H1 (cell line): ENCODE measurements around the gene TLK1. TPM values are rescaled to one million over a fixed set of nuclear protein-coding genes. Genes with fewer than 3 reads are reported as not detected.

ENCODE experiments used
- CTCF ChIA-PET: fragments of 300-600 bp; sonication (Branson Sonifier 250); formaldehyde crosslinking; loops from one replicate; lab custom pipeline; 2021; ENCODE audit not compliant: partially characterized antibody; lab: Charles Lee
- POLR2A ChIA-PET: fragments of 300-600 bp; sonication (Branson Sonifier 250); formaldehyde crosslinking; loops from one replicate; lab custom pipeline; 2021; ENCODE audit warnings: inconsistent platforms; ENCODE audit not compliant: partially characterized antibody; lab: Charles Lee
- DNase-seq, 2 experiments: peaks; one replicate each; pipeline versions ENCODE4 v3.0.0 to v3.0.0-alpha.2; 2010 to 2022; ENCODE audit warnings: low spot score in 2 of 2, low read depth in 1 of 2, mixed read lengths in 1 of 2
- FAIRE-seq: peaks from 2 replicates; lab custom pipeline; 2011; peaks lifted over from hg19 to GRCh38; lab: Jason Lieb, UNC
- H2AFZ ChIP-seq: 2 replicates; pipeline ENCODE4 v1.8.1; 2012; ENCODE audit warnings: low read length, inconsistent platforms
- H2AK5ac ChIP-seq: 2 replicates; pipeline ENCODE4 v1.6.1; 2013; ENCODE audit warnings: low read depth, low read length
- H2BK120ac ChIP-seq: replicated peaks from 2 replicates; pipeline ENCODE3; 2013; ENCODE audit warnings: low read depth, low read length, inconsistent platforms
- H2BK12ac ChIP-seq: 2 replicates; pipeline ENCODE4 v1.6.1; 2013; ENCODE audit warnings: low read depth, low read length
- H2BK15ac ChIP-seq: 2 replicates; pipeline ENCODE4 v1.6.1; 2013; ENCODE audit warnings: low read length
- H2BK20ac ChIP-seq: 2 replicates; pipeline ENCODE4 v1.6.1; 2013; ENCODE audit warnings: low read length
- H2BK5ac ChIP-seq: 2 replicates; pipeline ENCODE4 v1.6.1; 2013; ENCODE audit warnings: low read depth, low read length
- H3K14ac ChIP-seq: 2 replicates; pipeline ENCODE4 v1.6.1; 2013; ENCODE audit warnings: inconsistent platforms; ENCODE audit not compliant: insufficient read length
- H3K18ac ChIP-seq: 2 replicates; pipeline ENCODE4 v1.6.1; 2013; ENCODE audit warnings: low read length; ENCODE audit errors: extremely low read depth
- H3K23ac ChIP-seq: 2 replicates; pipeline ENCODE4 v1.6.1; 2013; ENCODE audit warnings: inconsistent platforms; ENCODE audit not compliant: insufficient read length
- H3K23me2 ChIP-seq: 2 replicates; pipeline ENCODE4 v1.6.1; 2013; ENCODE audit warnings: low read depth, low read length
- H3K27ac ChIP-seq: 2 replicates; pipeline ENCODE4 v1.6.1; 2011; ENCODE audit warnings: low read depth, low read length, inconsistent platforms
- H3K27me3 ChIP-seq, 4 experiments: replicated peaks in 1 of 4; 1 replicate in 1 of 4; 2 replicates in 3 of 4; pipeline versions ENCODE4 v1.6.1 to v1.8.1; 2011 to 2013; ENCODE audit warnings: low read length in 3 of 4, mild to moderate bottlenecking in 3 of 4, inconsistent platforms in 2 of 4, mixed read lengths in 2 of 4, moderate library complexity in 1 of 4; ENCODE audit not compliant: control insufficient read depth in 3 of 4, insufficient read depth in 3 of 4; ENCODE audit errors: extremely low read depth in 1 of 4
- H3K36me3 ChIP-seq, 4 experiments: 2 replicates each; pipeline versions ENCODE4 v1.6.1 to v1.8.1; 2011 to 2013; ENCODE audit warnings: mild to moderate bottlenecking in 4 of 4, low read length in 3 of 4, moderate library complexity in 2 of 4, control low read depth in 1 of 4, inconsistent platforms in 1 of 4; ENCODE audit not compliant: insufficient read depth in 4 of 4, control insufficient read depth in 2 of 4
- H3K4ac ChIP-seq: replicated peaks from 2 replicates; pipeline ENCODE3; 2013; ENCODE audit warnings: low read length, low read depth, mixed read lengths, inconsistent platforms; ENCODE audit not compliant: insufficient read length
- H3K4me1 ChIP-seq, 4 experiments: replicated peaks in 1 of 4; 1 replicate in 1 of 4; 2 replicates in 3 of 4; pipeline versions ENCODE4 v1.6.1 to v1.8.1; 2011 to 2013; ENCODE audit warnings: low read length in 3 of 4, inconsistent platforms in 2 of 4, mixed read lengths in 1 of 4; ENCODE audit not compliant: insufficient read depth in 4 of 4, control insufficient read depth in 3 of 4
- H3K4me2 ChIP-seq, 2 experiments: 2 replicates each; pipeline versions ENCODE4 v1.6.1 to v1.8.1; 2011 to 2013; ENCODE audit warnings: low read depth in 2 of 2, low read length in 2 of 2, control low read depth in 1 of 2, inconsistent platforms in 1 of 2, mild to moderate bottlenecking in 1 of 2; ENCODE audit not compliant: insufficient read depth in 1 of 2
- H3K4me3 ChIP-seq, 4 experiments: fragments of 200-600, 300-600 bp in 1 of 4; sonication (generic), shearing (Covaris generic), sonication (Bioruptor Twin) in 1 of 4; 2 replicates each; pipeline versions ENCODE4 v1.5.1 to v1.8.1; 2011 to 2016; ENCODE audit warnings: low read length in 4 of 4, low read depth in 3 of 4, control low read depth in 2 of 4, inconsistent platforms in 2 of 4, mild to moderate bottlenecking in 2 of 4, mixed read lengths in 1 of 4, moderate library complexity in 1 of 4; ENCODE audit not compliant: insufficient read depth in 2 of 4; ENCODE audit errors: extremely low read depth in 1 of 4
- H3K56ac ChIP-seq: replicated peaks from 2 replicates; pipeline ENCODE3; 2013; ENCODE audit warnings: low read depth, mild to moderate bottlenecking, mixed read lengths, low read length, inconsistent platforms; ENCODE audit not compliant: insufficient read length
- H3K79me1 ChIP-seq: 2 replicates; pipeline ENCODE4 v1.6.1; 2013; ENCODE audit warnings: low read depth, low read length, control low read depth
- H3K79me2 ChIP-seq, 2 experiments: 2 replicates each; pipeline versions ENCODE4 v1.6.1 to v1.8.1; 2012 to 2013; ENCODE audit warnings: low read length in 2 of 2, mild to moderate bottlenecking in 2 of 2, inconsistent platforms in 1 of 2; ENCODE audit not compliant: insufficient read depth in 2 of 2, control insufficient read depth in 1 of 2
- H3K9ac ChIP-seq, 4 experiments: replicated peaks in 1 of 4; 1 replicate in 1 of 4; 2 replicates in 3 of 4; pipeline versions ENCODE4 v1.6.1 to v1.8.1; 2011 to 2013; ENCODE audit warnings: low read depth in 3 of 4, low read length in 3 of 4, control low read depth in 2 of 4, mild to moderate bottlenecking in 2 of 4, moderate library complexity in 2 of 4, inconsistent platforms in 1 of 4; ENCODE audit errors: extremely low read depth in 1 of 4
- H3K9me3 ChIP-seq, 2 experiments: 2 replicates each; pipeline versions ENCODE4 v1.6.1 to v1.8.1; 2012 to 2013; ENCODE audit warnings: mild to moderate bottlenecking in 2 of 2, moderate library complexity in 2 of 2, control low read depth in 1 of 2, inconsistent platforms in 1 of 2, low read depth in 1 of 2, low read length in 1 of 2, mixed read lengths in 1 of 2; ENCODE audit not compliant: insufficient read depth in 2 of 2
- H4K20me1 ChIP-seq, 2 experiments: replicated peaks in 1 of 2; 2 replicates each; pipeline versions ENCODE3 to v1.8.1; 2011 to 2013; ENCODE audit warnings: inconsistent platforms in 2 of 2, low read length in 2 of 2, mild to moderate bottlenecking in 1 of 2; ENCODE audit not compliant: insufficient read depth in 2 of 2, control insufficient read depth in 1 of 2
- H4K5ac ChIP-seq: 2 replicates; pipeline ENCODE4 v1.6.1; 2013; ENCODE audit warnings: low read length, low read depth, mixed read lengths, inconsistent platforms; ENCODE audit not compliant: insufficient read length
- H4K8ac ChIP-seq: 2 replicates; pipeline ENCODE4 v1.8.0; 2013; ENCODE audit warnings: mild to moderate bottlenecking, moderate library complexity, low read length, inconsistent platforms; ENCODE audit not compliant: insufficient read depth; ENCODE audit errors: extremely low read depth
- H4K91ac ChIP-seq: replicated peaks from 2 replicates; pipeline ENCODE3; 2013; ENCODE audit warnings: low read length, mixed read lengths, inconsistent platforms; ENCODE audit not compliant: insufficient read length
- E2F6 ChIP-seq: IDR thresholded peaks from 2 replicates; pipeline ENCODE4 v1.6.1; 2012; ENCODE audit warnings: inconsistent platforms
- EP300 ChIP-seq, 2 experiments: IDR thresholded peaks; 1 replicate in 1 of 2; 2 replicates in 1 of 2; pipeline ENCODE4 v1.6.1; 2011 to 2012; ENCODE audit warnings: low read depth in 2 of 2, low read length in 2 of 2, mild to moderate bottlenecking in 2 of 2, borderline replicate concordance in 1 of 2, inconsistent platforms in 1 of 2, moderate library complexity in 1 of 2
- NANOG ChIP-seq: IDR thresholded peaks from 2 replicates; pipeline ENCODE4 v1.6.1; 2011; ENCODE audit warnings: low read length, low read depth, mild to moderate bottlenecking, inconsistent platforms; ENCODE audit not compliant: insufficient read depth, poor library complexity, severe bottlenecking
- SAP30 ChIP-seq: fragments of 300-600 bp; sonication (generic); IDR thresholded peaks from 2 replicates; pipeline ENCODE4 v1.7.1; 2012; ENCODE audit warnings: low read length, moderate library complexity, mild to moderate bottlenecking, inconsistent platforms; ENCODE audit not compliant: insufficient read depth, insufficient replicate concordance
- SIN3A ChIP-seq, 2 experiments: IDR thresholded peaks in 1 of 2; conservative IDR thresholded peaks in 1 of 2; 2 replicates each; pipeline ENCODE4 v1.6.1; 2011 to 2012; ENCODE audit warnings: low read length in 2 of 2, improper control_type of control experiment in 1 of 2, low read depth in 1 of 2, mild to moderate bottlenecking in 1 of 2
- SP1 ChIP-seq: IDR thresholded peaks from 2 replicates; pipeline ENCODE4 v1.6.1; 2011; ENCODE audit warnings: low read depth, low read length
- TBP ChIP-seq: IDR thresholded peaks from 2 replicates; pipeline ENCODE4 v1.6.1; 2011; ENCODE audit warnings: low read depth, low read length, improper control_type of control experiment
- ZNF274 ChIP-seq: IDR thresholded peaks from 2 replicates; pipeline ENCODE4 v1.7.0; 2012; ENCODE audit warnings: low read length, borderline replicate concordance; ENCODE audit errors: extremely low read depth
- WGBS, 2 experiments: shearing (Covaris generic) in 1 of 2; methylation state at CpG; one replicate each; pipeline versions ENCODE4 v1.1.6 to v1.1.7; 2013 to 2015; ENCODE audit warnings: low lambda C conversion rate in 2 of 2, mixed read lengths in 2 of 2, inconsistent platforms in 1 of 2, low coverage in 1 of 2, missing lambda C conversion rate in 1 of 2; ENCODE audit not compliant: insufficient replicate concordance in 2 of 2, insufficient coverage in 1 of 2, insufficient read length in 1 of 2; ENCODE audit errors: extremely low coverage in 1 of 2, missing lambda C conversion rate in 1 of 2; 5-methylcytosine and 5-hydroxymethylcytosine counted together
- polyA plus RNA-seq, 7 experiments: library from polyadenylated mRNA; depleted of rRNA in 3 of 7; stranded (reverse) in 5 of 7; unstranded in 2 of 7; fragments of >200 nt in 5 of 7; fragments of 200-250 nt in 2 of 7; gene quantifications; 1 replicate in 5 of 7; 2 replicates in 1 of 7; 4 replicates in 1 of 7; pipeline versions ENCODE4 v1.2.1 to v1.2.3, GENCODE V29; 2011 to 2013; ENCODE audit warnings: missing spikeins in 2 of 7, mixed read lengths in 2 of 7
- total RNA-seq: library from RNA; stranded (reverse); fragmentation: NEBNext Ultra II Directional; extraction: Animal tissue kit (Norgen Biotek cat#: 25700); gene quantifications from 2 replicates; pipeline ENCODE4 v1.2.1, GENCODE V29; 2021

TLK1 gene
- total and polyA plus RNA-seq, 2 of the 8 experiments (the other 6 are each of a cell fraction or from before 2014, with no cell fraction given): 11.2 to 102 TPM

- Histone ChIP-seq H3K4me1 (peaks cover 0 to 3% (median 0%) of the 10 kb centered on the region in 4 experiments; a peak in 1 of 7 replicates), H3K9me3 (no peaks in the 10 kb centered on the region), H3K4ac (no peak overlapping the region), H4K8ac (no peak overlapping the region), H3K79me2 (peaks cover 7 to 97% of the 10 kb centered on the region in 2 experiments), H3K4me3 (no peak overlapping the region), H4K20me1 (peaks cover 0 to 2% of the 10 kb centered on the region in 2 experiments), H3K27me3 (no peaks in the 10 kb centered on the region), H3K23ac (no peak overlapping the region)
- 84% methylated on average over 4 of the region's 4 CpGs; no CpG with 5 or more reads in 1 of the 2 experiments for WGBS, 2 experiments
- TF ChIP-seq SIN3A (conservative IDR thresholded peaks at IDR 0.05 in 1 of 2, IDR thresholded peaks at IDR 0.05 in 1 of 2; ENCODE audit: low read depth in 1 of 2, low read length in 2 of 2) (no peak), TBP (no peak), SP1 (no peak), EP300 (IDR thresholded peaks at IDR 0.05; ENCODE audit: borderline replicate concordance in 1 of 2, low read depth in 2 of 2, low read length in 2 of 2) (no peak), ZNF274 (no peak), NANOG (no peak), SAP30 (no peak), E2F6 (no peak)
- TF ChIP-seq, all 59 proteins: peak for 0
- DNase-seq (no peak), FAIRE-seq (no peak)
- CTCF ChIA-PET: no interaction called here
- H3K79me1 ChIP-seq: no peaks in the 10 kb centered on the region; the same call in 1 of the 2 replicates
- H3K18ac ChIP-seq: no peak overlapping the region
- H4K91ac ChIP-seq: no peak overlapping the region
- H3K23me2 ChIP-seq: no peaks in the 10 kb centered on the region
- no peak overlapping the region for H3K27ac ChIP-seq
- no peak overlapping the region for H2AK5ac ChIP-seq
- no peak overlapping the region for H2BK20ac ChIP-seq
- H3K14ac ChIP-seq: no peak overlapping the region
- H2BK12ac ChIP-seq: no peak overlapping the region
- POLR2A ChIA-PET: no interaction called here
- H2AFZ ChIP-seq: no peak overlapping the region
- H3K4me2 ChIP-seq: no peak overlapping the region; a peak in 1 of 4 replicates
- no peak overlapping the region for H2BK15ac ChIP-seq
- H3K36me3 ChIP-seq: no peaks in the 10 kb centered on the region
- H3K9ac ChIP-seq: no peak overlapping the region
- H2BK5ac ChIP-seq: no peak overlapping the region
- no peak overlapping the region for H2BK120ac ChIP-seq
- no peak overlapping the region for H3K56ac ChIP-seq
- no peak overlapping the region for H4K5ac ChIP-seq
These were observed 57.9 kb downstream of the TLK1 start for GRCh38 chr2:171102802-171103201.
